KBM-7 (cell line): ENCODE results near the gene NDUFAF8.
A peak's percentile ranks its signal among the peaks of the same experiment; 100 is the strongest.

Experiments used
- DNase-seq: peaks from one replicate; pipeline ENCODE4 v3.0.0-alpha.2; 2015
- in situ Hi-C: fragments of 300-500 bp; cut with MboI; formaldehyde crosslinking; loops from 2 replicates; pipeline ENCODE4 v1.14.3; 2020; ENCODE audit warnings: low sequenced_read_pairs, low pct_unique_long_range_greater_than_20kb, mixed read lengths

The NDUFAF8 gene

GRCh38 chr17:81246679-81247338, 7.7 kb downstream of the NDUFAF8 start:
- DNase-seq, result no peak
- in situ Hi-C loops, result no loop called here

- DNase-seq, result no peak
- in situ Hi-C loops, result no loop called here
Measured at GRCh38 chr17:81247339-81247990, 8.3 kb downstream of the NDUFAF8 start.

GRCh38 chr17:81248649-81249048, 9.5 kb downstream of the NDUFAF8 start:
- in situ Hi-C loops, result no loop called here
- DNase-seq, result no peak

- no peak for DNase-seq
- in situ Hi-C loops, result no loop called here
Measured at GRCh38 chr17:81249223-81250040, 10.3 kb downstream of the NDUFAF8 start.

- in situ Hi-C loops, result no loop called here
- no peak for DNase-seq
Measured at GRCh38 chr17:81250286-81251093, 11.4 kb downstream of the NDUFAF8 start.

- in situ Hi-C loops, result no loop called here
- no peak for DNase-seq
Measured at GRCh38 chr17:81251094-81251708, 12.1 kb downstream of the NDUFAF8 start.

GRCh38 chr17:81251709-81252301, 12.7 kb downstream of the NDUFAF8 start:
- DNase-seq, result no peak
- in situ Hi-C loops, result no loop called here

- no peak for DNase-seq
- in situ Hi-C loops, result no loop called here
Measured at GRCh38 chr17:81252326-81252986, 13.3 kb downstream of the NDUFAF8 start.

- in situ Hi-C loops, result no loop called here
- DNase-seq, result no peak
Measured at GRCh38 chr17:81252987-81253329, 13.8 kb downstream of the NDUFAF8 start.

- in situ Hi-C loops, result no loop called here
- DNase-seq, result peak; percentile 74
Measured at GRCh38 chr17:81253358-81254131, 14.4 kb downstream of the NDUFAF8 start.

GRCh38 chr17:81254955-81255717, 16.0 kb downstream of the NDUFAF8 start:
- in situ Hi-C loops, result no loop called here
- DNase-seq, result no peak

- in situ Hi-C loops, result no loop called here
Measured at GRCh38 chr17:81256616-81257015, 17.5 kb downstream of the NDUFAF8 start.

GRCh38 chr17:81257533-81257932, 18.4 kb downstream of the NDUFAF8 start:
- no peak for DNase-seq
- in situ Hi-C loops, result no loop called here

More at GRCh38 chr17:81256616-81257015, 17.5 kb downstream of the NDUFAF8 start:
- DNase-seq, result no peak

- no peak for DNase-seq
- in situ Hi-C loops, result no loop called here
Measured at GRCh38 chr17:81258292-81258691, 19.2 kb downstream of the NDUFAF8 start.

GRCh38 chr17:81259058-81259605, 20.0 kb downstream of the NDUFAF8 start:
- in situ Hi-C loops, result no loop called here
- no peak for DNase-seq

GRCh38 chr17:81260171-81260570, 21.1 kb downstream of the NDUFAF8 start:
- in situ Hi-C loops, result no loop called here
- no peak for DNase-seq

- in situ Hi-C loops, result no loop called here
- no peak for DNase-seq
Measured at GRCh38 chr17:81260641-81261040, 21.5 kb downstream of the NDUFAF8 start.
